ENCODE measurements around the gene SGMS1. TPM values are rescaled to one million over a fixed set of nuclear protein-coding genes. Genes with fewer than 3 reads are reported as not detected.

SGMS1 gene
- total RNA-seq, 4 donors from 2014 or later: 153 to 235 (median 186) TPM

GRCh38 chr10:50614444-50615137 is 9.2 kb downstream of the SGMS1 start:
- no peak for DNase-seq (ENCODE audit: low spot score in 2 of 2)
- 59 to 62% methylated on average over 7 of the region's 7 CpGs for WGBS, 2 donors
- TF ChIP-seq CTCF (IDR thresholded peaks at IDR 0.05): no peak
- H3K4me3 ChIP-seq (ENCODE audit: low read depth, poor library complexity, severe bottlenecking): no peak overlapping the region
- intact Hi-C loops (cut with DNase I; ENCODE audit: low total_unique reads): loop anchor here (5.0 to 10.0 kb wide), 2 partner anchors 60 to 1202 kb away; no protein-coding TSS in a partner anchor

- no peak for DNase-seq (ENCODE audit: low spot score in 2 of 2)
- TF ChIP-seq CTCF (IDR thresholded peaks at IDR 0.05): no peak
- no peak overlapping the region for H3K4me3 ChIP-seq (ENCODE audit: low read depth, poor library complexity, severe bottlenecking)
- 70 to 81% methylated on average over 4 of the region's 4 CpGs for WGBS, 2 donors
- intact Hi-C loops (cut with DNase I; ENCODE audit: low total_unique reads): loop anchor here (5.0 to 10.0 kb wide), 2 partner anchors 59 to 1202 kb away; no protein-coding TSS in a partner anchor
These were observed 9.9 kb downstream of the SGMS1 start for GRCh38 chr10:50613726-50614443.

- H3K4me3 ChIP-seq (ENCODE audit: low read depth, poor library complexity, severe bottlenecking): no peak overlapping the region
- TF ChIP-seq POLR2A (IDR thresholded peaks at IDR 0.05): no peak
- no peak for TF ChIP-seq CTCF (IDR thresholded peaks at IDR 0.05)
- intact Hi-C loops (cut with DNase I; ENCODE audit: low total_unique reads): loop anchor here (5.0 to 10.0 kb wide), 2 partner anchors 58 to 1201 kb away; no protein-coding TSS in a partner anchor
- no peak for DNase-seq (ENCODE audit: low spot score in 2 of 2)
- WGBS, 2 donors: 71 to 74% methylated on average over 2 of the region's 2 CpGs
These were observed 10.6 kb downstream of the SGMS1 start for GRCh38 chr10:50613150-50613549.

GRCh38 chr10:50610368-50610767 is 13.4 kb downstream of the SGMS1 start:
- no peak for DNase-seq (ENCODE audit: low spot score in 2 of 2)
- 72 to 80% methylated on average over 4 of the region's 4 CpGs for WGBS, 2 donors
- H3K4me3 ChIP-seq (ENCODE audit: low read depth, poor library complexity, severe bottlenecking): no peak overlapping the region
- TF ChIP-seq POLR2A (IDR thresholded peaks at IDR 0.05) (no peak), CTCF (IDR thresholded peaks at IDR 0.05) (no peak)
- intact Hi-C loops (cut with DNase I; ENCODE audit: low total_unique reads): loop anchor here (5.0 to 10.0 kb wide), 2 partner anchors 56 to 1198 kb away; no protein-coding TSS in a partner anchor

GRCh38 chr10:50607356-50607925 is 16.3 kb downstream of the SGMS1 start:
- intact Hi-C loops (cut with DNase I; ENCODE audit: low total_unique reads): no loop called here
- no peak for DNase-seq (ENCODE audit: low spot score in 2 of 2)
- TF ChIP-seq CTCF (IDR thresholded peaks at IDR 0.05) (no peak), POLR2A (IDR thresholded peaks at IDR 0.05) (no peak)
- H3K4me3 ChIP-seq (ENCODE audit: low read depth, poor library complexity, severe bottlenecking): no peak overlapping the region
